ENCODE measurements around the gene C10orf90.

Gene C10orf90

DNA sequence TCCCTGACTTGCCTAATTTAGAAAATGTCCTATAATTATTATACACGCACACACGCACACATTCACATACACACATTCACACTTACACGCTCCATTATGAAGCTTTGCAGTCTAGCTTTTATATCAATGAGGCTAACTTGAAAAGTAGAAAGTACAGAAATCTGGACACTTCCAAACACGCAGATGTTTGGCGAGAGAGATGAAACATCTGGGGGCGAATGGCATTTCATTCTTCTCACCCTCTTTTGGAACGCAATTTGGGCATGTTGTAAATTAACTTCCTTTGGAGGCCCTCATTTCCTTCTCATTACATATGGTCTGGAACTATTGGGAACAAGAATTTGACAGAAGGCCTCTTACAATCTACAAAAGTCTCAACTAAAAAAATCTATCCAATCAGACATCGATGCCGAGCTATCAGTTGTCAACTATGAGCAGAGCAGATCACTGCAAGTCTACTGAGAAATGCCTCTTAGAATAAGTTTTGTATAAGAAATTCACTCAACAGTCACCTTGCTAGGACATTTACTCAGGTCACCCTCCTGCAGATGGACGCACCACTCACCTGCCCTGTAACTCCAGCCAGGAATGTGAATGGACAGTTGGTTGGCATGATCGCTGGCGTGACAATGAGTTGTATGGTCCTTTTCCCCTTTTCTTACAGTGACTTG is 167.0 kb downstream of the C10orf90 start:
- Histone ChIP-seq H4K20me1 (ENCODE audit: control insufficient read depth, insufficient read depth, low read depth, low read length) (no peaks in the 10 kb centered on the region), H3K4me3 (ENCODE audit: low read length) (no peak overlapping the region), H3K36me3 (ENCODE audit: control insufficient read depth, low read length) (no peaks in the 10 kb centered on the region), H3F3A (ENCODE audit: control insufficient read depth, insufficient read depth) (no peaks in the 10 kb centered on the region), H3K27me3 (ENCODE audit: control insufficient read depth, low read length) (no peaks in the 10 kb centered on the region), H3K9me2 (replicated peaks; ENCODE audit: control insufficient read depth, low read length) (no peaks in the 10 kb centered on the region), H3K4me1 (ENCODE audit: control insufficient read depth, low read length) (no peaks in the 10 kb centered on the region), H3K9me3 (ENCODE audit: control insufficient read depth, insufficient read depth, low read length) (no peaks in the 10 kb centered on the region), H3K27ac (ENCODE audit: low read depth, low read length) (no peak overlapping the region), H3K4me2 (ENCODE audit: low read length) (no peak overlapping the region), H3K79me2 (ENCODE audit: control insufficient read depth, low read length) (no peaks in the 10 kb centered on the region)
- TF ChIP-seq EZH2phosphoT487 (IDR thresholded peaks at IDR 0.05; ENCODE audit: borderline replicate concordance, low read length) = no peak
- TF ChIP-seq, protein P1, sequence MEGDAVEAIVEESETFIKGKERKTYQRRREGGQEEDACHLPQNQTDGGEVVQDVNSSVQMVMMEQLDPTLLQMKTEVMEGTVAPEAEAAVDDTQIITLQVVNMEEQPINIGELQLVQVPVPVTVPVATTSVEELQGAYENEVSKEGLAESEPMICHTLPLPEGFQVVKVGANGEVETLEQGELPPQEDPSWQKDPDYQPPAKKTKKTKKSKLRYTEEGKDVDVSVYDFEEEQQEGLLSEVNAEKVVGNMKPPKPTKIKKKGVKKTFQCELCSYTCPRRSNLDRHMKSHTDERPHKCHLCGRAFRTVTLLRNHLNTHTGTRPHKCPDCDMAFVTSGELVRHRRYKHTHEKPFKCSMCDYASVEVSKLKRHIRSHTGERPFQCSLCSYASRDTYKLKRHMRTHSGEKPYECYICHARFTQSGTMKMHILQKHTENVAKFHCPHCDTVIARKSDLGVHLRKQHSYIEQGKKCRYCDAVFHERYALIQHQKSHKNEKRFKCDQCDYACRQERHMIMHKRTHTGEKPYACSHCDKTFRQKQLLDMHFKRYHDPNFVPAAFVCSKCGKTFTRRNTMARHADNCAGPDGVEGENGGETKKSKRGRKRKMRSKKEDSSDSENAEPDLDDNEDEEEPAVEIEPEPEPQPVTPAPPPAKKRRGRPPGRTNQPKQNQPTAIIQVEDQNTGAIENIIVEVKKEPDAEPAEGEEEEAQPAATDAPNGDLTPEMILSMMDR (IDR thresholded peaks at IDR 0.05; ENCODE audit: low read depth, low read length, poor library complexity, severe bottlenecking) = no peak

DNA sequence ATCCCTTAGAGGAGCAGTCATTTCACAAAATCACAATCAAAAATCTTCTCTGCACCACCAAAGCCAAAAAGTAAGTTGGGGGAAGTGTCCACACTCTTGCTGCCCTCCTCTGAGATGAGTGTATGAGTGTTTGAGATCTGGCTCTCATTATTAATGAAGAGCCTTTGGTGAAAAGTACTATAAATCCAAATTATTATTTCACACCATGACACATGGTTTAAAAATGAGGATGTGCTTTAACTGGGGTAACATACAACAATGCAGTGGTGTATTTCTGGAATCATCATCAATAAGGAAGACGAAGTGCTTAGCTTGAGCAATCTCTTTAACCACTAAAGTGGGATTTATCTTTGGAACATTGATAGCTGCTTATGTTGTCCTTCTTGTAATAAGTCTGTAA is 168.1 kb downstream of the C10orf90 start:
- H3K4me1 ChIP-seq (ENCODE audit: control insufficient read depth, low read length) = no peaks in the 10 kb centered on the region
- no peaks in the 10 kb centered on the region for H3K79me2 ChIP-seq (ENCODE audit: control insufficient read depth, low read length)
- H3K9me3 ChIP-seq (ENCODE audit: control insufficient read depth, insufficient read depth, low read length) = no peaks in the 10 kb centered on the region
- no peaks in the 10 kb centered on the region for H3K36me3 ChIP-seq (ENCODE audit: control insufficient read depth, low read length)
- TF ChIP-seq EZH2phosphoT487 (IDR thresholded peaks at IDR 0.05; ENCODE audit: borderline replicate concordance, low read length) = no peak
- TF ChIP-seq, protein P1 (IDR thresholded peaks at IDR 0.05; ENCODE audit: low read depth, low read length, poor library complexity, severe bottlenecking) = no peak
- H3F3A ChIP-seq (ENCODE audit: control insufficient read depth, insufficient read depth) = no peaks in the 10 kb centered on the region
- H3K27me3 ChIP-seq (ENCODE audit: control insufficient read depth, low read length) = no peaks in the 10 kb centered on the region
- H4K20me1 ChIP-seq (ENCODE audit: control insufficient read depth, insufficient read depth, low read depth, low read length) = no peaks in the 10 kb centered on the region
- H3K27ac ChIP-seq (ENCODE audit: low read depth, low read length) = no peak overlapping the region
- H3K9me2 ChIP-seq (replicated peaks; ENCODE audit: control insufficient read depth, low read length) = no peaks in the 10 kb centered on the region
- H3K4me2 ChIP-seq (ENCODE audit: low read length) = no peak overlapping the region
- H3K4me3 ChIP-seq (ENCODE audit: low read length) = no peak overlapping the region

DNA sequence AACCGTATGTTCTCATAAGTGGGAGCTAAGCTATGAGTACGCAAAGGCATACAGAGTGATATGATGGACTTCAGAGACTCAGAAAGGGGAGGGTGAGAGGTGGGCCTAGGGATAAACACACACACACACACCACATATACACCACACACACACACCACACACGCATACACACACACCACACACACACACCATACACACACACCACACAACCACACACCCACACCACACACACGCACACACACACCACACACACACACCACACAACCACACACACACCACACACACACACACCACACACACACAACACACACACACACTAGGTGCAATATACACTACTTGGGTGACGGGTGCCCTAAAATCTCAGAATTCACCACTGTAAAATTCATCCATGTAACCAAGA is 168.7 kb downstream of the C10orf90 start:
- no peaks in the 10 kb centered on the region for H3K79me2 ChIP-seq (ENCODE audit: control insufficient read depth, low read length)
- no peaks in the 10 kb centered on the region for H3K9me2 ChIP-seq (replicated peaks; ENCODE audit: control insufficient read depth, low read length)
- H3K4me3 ChIP-seq (ENCODE audit: low read length) = no peak overlapping the region
- no peaks in the 10 kb centered on the region for H4K20me1 ChIP-seq (ENCODE audit: control insufficient read depth, insufficient read depth, low read depth, low read length)
- H3K4me1 ChIP-seq (ENCODE audit: control insufficient read depth, low read length) = no peaks in the 10 kb centered on the region
- no peaks in the 10 kb centered on the region for H3K27me3 ChIP-seq (ENCODE audit: control insufficient read depth, low read length)
- no peak overlapping the region for H3K27ac ChIP-seq (ENCODE audit: low read depth, low read length)
- no peaks in the 10 kb centered on the region for H3K9me3 ChIP-seq (ENCODE audit: control insufficient read depth, insufficient read depth, low read length)
- H3K36me3 ChIP-seq (ENCODE audit: control insufficient read depth, low read length) = no peaks in the 10 kb centered on the region
- H3F3A ChIP-seq (ENCODE audit: control insufficient read depth, insufficient read depth) = no peaks in the 10 kb centered on the region
- TF ChIP-seq, protein P1 (IDR thresholded peaks at IDR 0.05; ENCODE audit: low read depth, low read length, poor library complexity, severe bottlenecking) = no peak
- TF ChIP-seq EZH2phosphoT487 (IDR thresholded peaks at IDR 0.05; ENCODE audit: borderline replicate concordance, low read length) = no peak
- H3K4me2 ChIP-seq (ENCODE audit: low read length) = no peak overlapping the region

All from DOHH2 (cell line).